CD8-positive, alpha-beta memory T cell (primary cell): ENCODE measurements around the gene ARMS2. TPM values are rescaled to one million over a fixed set of nuclear protein-coding genes. Genes with fewer than 3 reads are reported as not detected.

Experiments
- CTCF ChIA-PET: fragments of 350-600 bp; sonication (Branson Sonifier 250); formaldehyde crosslinking; loops from one replicate; lab custom pipeline; 2021; ENCODE audit warnings: antibody characterized with exemption; lab: Charles Lee
- POLR2A ChIA-PET: fragments of 350-600 bp; sonication (Branson Sonifier 250); formaldehyde crosslinking; loops from one replicate; lab custom pipeline; 2021; ENCODE audit warnings: antibody characterized with exemption; lab: Charles Lee
- DNase-seq, 5 donors: peaks; one replicate each; pipeline versions ENCODE4 v3.0.0 to v3.0.0-alpha.2; 2020 to 2022; ENCODE audit warnings: mixed read lengths in 1 of 5
- H3K27ac ChIP-seq: one replicate; pipeline ENCODE4 v1.7.0; 2013; ENCODE audit warnings: low read depth, mild to moderate bottlenecking, low read length, moderate library complexity
- H3K27me3 ChIP-seq: 2 replicates; pipeline ENCODE4 v1.7.0; 2013; ENCODE audit warnings: low read length, mild to moderate bottlenecking; ENCODE audit not compliant: insufficient read depth, poor library complexity, severe bottlenecking
- H3K36me3 ChIP-seq: 2 replicates; pipeline ENCODE4 v1.7.0; 2013; ENCODE audit warnings: mild to moderate bottlenecking, low read length, moderate library complexity; ENCODE audit not compliant: insufficient read depth
- H3K4me1 ChIP-seq: 2 replicates; pipeline ENCODE4 v1.7.0; 2013; ENCODE audit warnings: mild to moderate bottlenecking, low read length, moderate library complexity; ENCODE audit not compliant: insufficient read depth
- H3K4me3 ChIP-seq: 2 replicates; pipeline ENCODE4 v1.7.0; 2013; ENCODE audit warnings: mild to moderate bottlenecking, low read length
- H3K9me3 ChIP-seq: 2 replicates; pipeline ENCODE4 v1.7.0; 2013; ENCODE audit warnings: mild to moderate bottlenecking, low read length
- H3K27ac Mint-ChIP-seq, 8 donors: one replicate each; pipeline ENCODE4 v1.8.0; 2020 to 2021; ENCODE audit warnings: mixed read lengths in 8 of 8, mild to moderate bottlenecking in 6 of 8, inconsistent platforms in 3 of 8, moderate library complexity in 3 of 8
- H3K27me3 Mint-ChIP-seq, 2 donors: one replicate each; pipeline ENCODE4 v1.8.0; 2020 to 2021; ENCODE audit warnings: mixed read lengths in 2 of 2, mild to moderate bottlenecking in 1 of 2, moderate library complexity in 1 of 2
- H3K36me3 Mint-ChIP-seq, 3 donors: one replicate each; pipeline ENCODE4 v1.8.0; 2020 to 2021; ENCODE audit warnings: mixed read lengths in 3 of 3, inconsistent platforms in 1 of 3, mild to moderate bottlenecking in 1 of 3
- H3K4me1 Mint-ChIP-seq, 3 donors: one replicate each; pipeline ENCODE4 v1.8.0; 2020 to 2021; ENCODE audit warnings: mixed read lengths in 3 of 3, inconsistent platforms in 1 of 3, mild to moderate bottlenecking in 1 of 3
- H3K4me3 Mint-ChIP-seq, 7 donors: one replicate each; pipeline ENCODE4 v1.8.0; 2020 to 2021; ENCODE audit warnings: mixed read lengths in 7 of 7, mild to moderate bottlenecking in 6 of 7, moderate library complexity in 4 of 7, inconsistent platforms in 2 of 7
- H3K9me3 Mint-ChIP-seq, 5 donors: one replicate each; pipeline ENCODE4 v1.8.0; 2020 to 2022; ENCODE audit warnings: mixed read lengths in 5 of 5, mild to moderate bottlenecking in 3 of 5, moderate library complexity in 2 of 5, inconsistent platforms in 1 of 5
- polyA plus RNA-seq: library from polyadenylated mRNA; unstranded; fragments of 300-500 nt; fragmentation: Illumina TruSeq; gene quantifications from one replicate; pipeline ENCODE4 v1.2.3, GENCODE V29; 2021
- total RNA-seq, 2 experiments: library from RNA; stranded (reverse); gene quantifications; one replicate each; pipeline ENCODE4 v1.2.3, GENCODE V29; 2021

ARMS2 gene
- total and polyA plus RNA-seq, 3 experiments from 2014 or later, result not detected

DNA sequence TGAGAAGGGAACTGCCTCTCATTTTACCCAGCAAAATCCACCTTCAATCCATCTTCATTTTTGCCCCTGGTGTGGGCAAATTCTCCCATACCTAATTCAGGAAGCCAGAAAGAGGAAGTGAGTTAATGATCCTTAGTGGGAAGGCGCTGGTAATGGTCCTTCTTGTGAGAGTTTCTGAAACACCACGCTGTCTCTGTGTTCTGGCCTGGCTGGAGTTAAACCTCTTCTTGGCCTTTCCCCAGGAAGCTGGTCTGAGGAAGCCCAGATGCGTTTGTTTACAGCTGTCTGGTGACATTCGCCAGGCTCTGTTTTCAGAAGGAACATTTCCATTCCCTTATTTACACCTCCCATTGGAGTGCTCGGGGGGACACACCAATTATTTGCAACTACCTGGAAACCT is 31.2 kb downstream of the ARMS2 start:
- Mint-ChIP-seq H3K36me3 (peaks cover 0 to 6% (median 0%) of the 10 kb centered on the region in 3 donors), H3K4me1 (peaks cover 4 to 8% (median 6%) of the 10 kb centered on the region in 3 donors), H3K27ac (peak overlapping the region in 1 of 8 donors; percentile 11), H3K27me3 (peaks cover 4 to 10% of the 10 kb centered on the region in 2 donors), H3K9me3 (peaks cover 0 to 4% (median 3%) of the 10 kb centered on the region in 5 donors), H3K4me3 (no peak overlapping the region)
- DNase-seq, result no peak
- POLR2A ChIA-PET, result no interaction called here
- no peak overlapping the region for H3K4me3 ChIP-seq
- CTCF ChIA-PET, result no interaction called here
- H3K4me1 ChIP-seq, result no peaks in the 10 kb centered on the region
- H3K27me3 ChIP-seq, result no peaks in the 10 kb centered on the region
- no peaks in the 10 kb centered on the region for H3K9me3 ChIP-seq
- no peaks in the 10 kb centered on the region for H3K36me3 ChIP-seq
- H3K27ac ChIP-seq, result no peak overlapping the region

DNA sequence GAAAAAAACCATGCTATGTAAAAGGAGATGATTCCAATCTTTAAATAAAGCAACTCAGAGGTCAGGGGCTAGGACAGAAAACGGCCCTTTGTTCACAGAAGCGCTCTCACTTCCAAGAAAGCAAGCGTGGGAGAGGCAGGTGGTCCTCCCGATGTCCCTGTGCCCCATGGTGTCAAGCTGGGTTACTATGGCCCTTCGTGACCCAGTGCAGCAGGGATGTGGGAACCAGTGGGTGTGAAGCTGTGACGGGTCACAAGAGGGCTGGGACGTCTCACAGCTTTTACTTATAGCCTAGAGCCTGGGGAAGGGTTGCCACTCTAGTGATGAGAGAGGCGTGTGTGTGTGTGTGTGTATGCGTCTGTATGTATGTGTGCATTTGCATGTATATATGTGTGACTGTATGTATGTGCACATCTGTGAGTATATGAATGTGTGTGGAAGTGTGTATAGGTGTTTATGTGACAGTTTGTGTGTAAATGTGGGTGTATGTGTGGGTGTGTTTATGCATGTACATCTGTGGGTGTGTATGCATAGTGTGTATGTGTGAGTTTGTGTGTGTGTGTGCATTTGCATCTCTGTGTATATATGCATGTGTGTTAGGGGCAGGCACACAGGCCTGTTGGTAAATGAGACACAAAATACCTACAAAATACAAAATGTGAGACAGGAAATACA is 32.1 kb downstream of the ARMS2 start:
- CTCF ChIA-PET, result interaction anchor here (1.3 kb wide), 1 partner anchor 10 kb away, joined by 4 read pairs; no protein-coding TSS in a partner anchor
- peaks cover 8% of the 10 kb centered on the region for H3K4me1 ChIP-seq

DNA sequence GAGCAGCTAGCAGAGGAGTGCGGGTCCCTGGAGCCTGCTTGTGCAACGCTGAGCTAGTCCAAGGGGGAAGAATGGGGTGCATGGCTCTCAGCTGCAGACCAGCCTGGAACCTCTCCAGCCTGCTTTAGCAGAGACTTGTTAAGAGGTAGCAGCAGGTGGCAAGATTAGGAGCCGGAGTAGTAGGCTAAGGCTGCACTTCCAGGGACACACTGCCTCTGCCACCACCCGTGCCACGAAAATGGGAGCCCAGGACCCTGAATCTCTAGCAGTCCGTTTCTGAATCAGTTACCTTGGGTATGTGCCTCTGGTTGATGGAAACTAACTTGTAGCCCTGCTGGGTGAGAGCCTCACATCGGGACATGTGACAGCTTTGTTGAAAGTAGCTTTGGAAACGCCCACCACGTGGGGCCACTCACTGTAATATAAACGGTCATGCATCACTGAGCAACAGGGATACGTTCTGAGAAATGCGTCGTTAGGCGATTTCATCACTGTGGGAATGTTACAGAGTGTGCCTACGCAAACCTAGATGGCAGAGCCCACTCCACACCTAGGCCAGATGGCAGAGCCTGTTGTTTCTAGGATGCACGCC is 32.8 kb downstream of the ARMS2 start:
- no peak for DNase-seq
- H3K4me1 ChIP-seq, result peaks cover 11% of the 10 kb centered on the region
- CTCF ChIA-PET, result interaction anchor here (1.3 kb wide), 1 partner anchor 9 kb away, joined by 4 read pairs; no protein-coding TSS in a partner anchor
- Mint-ChIP-seq H3K36me3 (no peaks in the 10 kb centered on the region), H3K4me3 (no peak overlapping the region), H3K27me3 (peaks cover 0 to 11% of the 10 kb centered on the region in 2 donors), H3K4me1 (peaks cover 17 to 22% (median 19%) of the 10 kb centered on the region in 3 donors), H3K9me3 (no peaks in the 10 kb centered on the region), H3K27ac (peak overlapping the region in 1 of 8 donors; percentile 30)
- H3K27ac ChIP-seq, result no peak overlapping the region
- POLR2A ChIA-PET, result no interaction called here
- no peaks in the 10 kb centered on the region for H3K27me3 ChIP-seq
- no peaks in the 10 kb centered on the region for H3K36me3 ChIP-seq
- no peaks in the 10 kb centered on the region for H3K9me3 ChIP-seq
- H3K4me3 ChIP-seq, result no peak overlapping the region

More for the DNA sequence above, 32.1 kb downstream of the ARMS2 start:
- no peaks in the 10 kb centered on the region for H3K27me3 ChIP-seq
- H3K27me3 Mint-ChIP-seq, result peaks cover 4 to 11% of the 10 kb centered on the region in 2 donors
- peaks cover 0 to 4% (median 0%) of the 10 kb centered on the region in 3 donors for H3K36me3 Mint-ChIP-seq
- H3K36me3 ChIP-seq, result no peaks in the 10 kb centered on the region
- POLR2A ChIA-PET, result no interaction called here
- peaks cover 0 to 3% (median 0%) of the 10 kb centered on the region in 5 donors for H3K9me3 Mint-ChIP-seq
- no peak overlapping the region for H3K27ac Mint-ChIP-seq
- peaks cover 13 to 16% (median 14%) of the 10 kb centered on the region in 3 donors for H3K4me1 Mint-ChIP-seq
- H3K9me3 ChIP-seq, result no peaks in the 10 kb centered on the region
- no peak for DNase-seq
- no peak overlapping the region for H3K27ac ChIP-seq
- no peak overlapping the region for H3K4me3 Mint-ChIP-seq
- H3K4me3 ChIP-seq, result no peak overlapping the region

DNA sequence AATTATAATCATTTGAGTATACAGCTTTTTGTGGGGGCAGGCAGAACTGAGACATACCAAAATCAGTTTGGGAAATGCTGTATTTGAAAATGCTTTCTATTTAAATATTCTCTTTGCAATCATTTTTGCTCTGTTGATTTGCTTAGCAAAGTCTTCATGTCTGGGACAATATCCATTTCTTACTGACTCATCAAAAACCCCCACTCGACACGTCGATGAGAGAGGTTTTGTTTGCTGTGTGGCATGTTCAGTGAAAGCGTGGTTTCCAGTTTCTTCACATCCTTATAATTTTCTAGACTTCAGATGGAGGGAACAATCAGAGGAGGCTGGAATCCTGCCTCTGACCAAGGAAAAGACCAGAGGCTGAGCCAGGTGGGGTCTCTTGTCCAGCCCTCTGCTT is 35.8 kb downstream of the ARMS2 start:
- Mint-ChIP-seq H3K36me3 (no peaks in the 10 kb centered on the region), H3K9me3 (no peaks in the 10 kb centered on the region), H3K4me1 (peaks cover 17 to 22% (median 19%) of the 10 kb centered on the region in 3 donors), H3K4me3 (no peak overlapping the region), H3K27me3 (peaks cover 5 to 10% of the 10 kb centered on the region in 2 donors), H3K27ac (no peak overlapping the region)
- H3K27me3 ChIP-seq, result no peaks in the 10 kb centered on the region
- no peaks in the 10 kb centered on the region for H3K36me3 ChIP-seq
- ChIA-PET POLR2A (no interaction called here), CTCF (interaction anchor here (1.1 kb wide), 1 partner anchor 75 kb away, joined by 3 read pairs; no protein-coding TSS in a partner anchor)
- no peak overlapping the region for H3K4me3 ChIP-seq
- H3K27ac ChIP-seq, result no peak overlapping the region
- peaks cover 11% of the 10 kb centered on the region for H3K4me1 ChIP-seq
- no peak for DNase-seq
- no peaks in the 10 kb centered on the region for H3K9me3 ChIP-seq

DNA sequence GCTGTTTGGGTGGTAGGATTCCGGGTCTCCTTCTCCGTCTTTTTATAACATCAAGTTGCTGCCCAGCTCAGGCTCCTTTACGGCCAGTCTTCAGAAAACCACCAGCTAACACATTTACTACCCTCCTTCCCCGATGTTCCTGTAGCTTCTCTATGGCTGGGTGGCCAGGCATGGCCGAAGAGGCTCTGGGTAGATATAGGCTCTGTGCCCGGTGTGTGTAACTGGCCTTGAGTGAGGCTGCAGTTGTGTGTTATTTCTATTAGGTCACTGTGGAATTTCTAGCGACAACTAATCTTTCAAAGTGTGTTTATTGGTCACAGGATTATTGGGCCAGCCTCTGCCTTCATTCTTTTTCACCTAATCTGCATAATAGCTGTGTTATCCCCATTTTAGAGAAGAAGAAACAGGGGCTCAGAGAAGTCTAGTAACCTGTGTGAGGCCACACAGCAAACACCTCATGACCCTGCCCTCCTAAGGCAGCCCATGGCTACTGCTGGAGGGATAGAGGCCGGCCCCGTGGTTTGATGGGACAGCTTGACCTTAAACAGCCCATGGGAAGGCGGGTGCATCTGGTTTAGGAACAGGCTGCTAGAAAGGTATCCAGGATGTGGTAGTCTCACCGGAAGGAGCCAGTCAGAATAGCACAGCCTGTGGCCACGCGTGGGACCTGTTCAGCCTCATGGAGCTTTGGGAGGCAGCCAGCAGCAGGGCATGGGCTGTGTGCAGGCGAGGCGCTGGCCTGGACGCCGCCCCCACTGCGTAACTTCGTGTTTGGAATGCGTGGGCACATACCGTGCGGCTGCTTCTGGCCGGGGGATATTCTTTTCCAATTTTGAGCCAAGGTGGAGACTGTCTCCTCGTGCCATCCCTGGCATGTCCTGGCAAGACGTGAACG is 36.6 kb downstream of the ARMS2 start:
- POLR2A ChIA-PET, result no interaction called here
- Mint-ChIP-seq H3K4me3 (peak overlapping the region in 6 of 7 donors; percentile 16 to 74 (median 44)), H3K9me3 (no peaks in the 10 kb centered on the region), H3K27me3 (peaks cover 6 to 8% of the 10 kb centered on the region in 2 donors), H3K36me3 (no peaks in the 10 kb centered on the region), H3K27ac (peak overlapping the region in 2 of 8 donors; percentile 71 to 90), H3K4me1 (peaks cover 21 to 27% (median 27%) of the 10 kb centered on the region in 3 donors)
- DNase-seq, result peak in 4 of 5 donors; percentile 13 to 57 (median 18)
- Histone ChIP-seq H3K27ac (no peak overlapping the region), H3K9me3 (no peaks in the 10 kb centered on the region), H3K36me3 (no peaks in the 10 kb centered on the region), H3K4me3 (no peak overlapping the region), H3K27me3 (no peaks in the 10 kb centered on the region), H3K4me1 (peaks cover 16% of the 10 kb centered on the region)
- CTCF ChIA-PET, result interaction anchor here (1.1 to 1.3 kb wide), 3 partner anchors 75 to 222 kb away, joined by 3 read pairs; no protein-coding TSS in a partner anchor

DNA sequence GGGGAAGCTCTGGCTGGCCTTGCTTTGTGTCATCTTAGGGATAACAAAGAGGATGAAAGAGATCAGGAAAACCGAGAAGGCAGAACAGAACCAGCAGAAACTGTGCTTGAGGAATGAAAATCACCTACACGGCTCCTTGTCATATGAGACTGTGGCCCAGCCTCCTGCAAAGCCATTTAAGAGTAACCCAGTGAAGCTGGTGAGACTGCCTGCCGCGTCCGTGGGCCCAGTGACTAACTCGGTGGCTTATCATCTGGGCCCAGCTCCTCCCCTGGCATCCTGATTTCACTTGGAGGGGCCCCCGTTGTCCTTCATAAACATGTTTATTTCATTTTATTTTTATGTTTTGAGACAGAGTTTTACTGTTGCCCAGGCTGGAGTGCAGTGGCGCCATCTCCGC is 37.6 kb downstream of the ARMS2 start:
- H3K4me1 ChIP-seq, result peaks cover 23% of the 10 kb centered on the region
- ChIA-PET POLR2A (no interaction called here), CTCF (interaction anchor here (0.7 to 1.3 kb wide), 2 partner anchors 73 to 193 kb away, joined by 3 read pairs; no protein-coding TSS in a partner anchor)
- Mint-ChIP-seq H3K4me3 (peak overlapping the region in 2 of 7 donors; percentile 39 to 41), H3K27me3 (peaks cover 5 to 6% of the 10 kb centered on the region in 2 donors), H3K36me3 (no peaks in the 10 kb centered on the region), H3K27ac (no peak overlapping the region), H3K9me3 (no peaks in the 10 kb centered on the region), H3K4me1 (peaks cover 28 to 37% (median 36%) of the 10 kb centered on the region in 3 donors)
- no peaks in the 10 kb centered on the region for H3K36me3 ChIP-seq
- no peak for DNase-seq
- H3K4me3 ChIP-seq, result no peak overlapping the region
- H3K27me3 ChIP-seq, result no peaks in the 10 kb centered on the region
- no peaks in the 10 kb centered on the region for H3K9me3 ChIP-seq
- no peak overlapping the region for H3K27ac ChIP-seq

DNA sequence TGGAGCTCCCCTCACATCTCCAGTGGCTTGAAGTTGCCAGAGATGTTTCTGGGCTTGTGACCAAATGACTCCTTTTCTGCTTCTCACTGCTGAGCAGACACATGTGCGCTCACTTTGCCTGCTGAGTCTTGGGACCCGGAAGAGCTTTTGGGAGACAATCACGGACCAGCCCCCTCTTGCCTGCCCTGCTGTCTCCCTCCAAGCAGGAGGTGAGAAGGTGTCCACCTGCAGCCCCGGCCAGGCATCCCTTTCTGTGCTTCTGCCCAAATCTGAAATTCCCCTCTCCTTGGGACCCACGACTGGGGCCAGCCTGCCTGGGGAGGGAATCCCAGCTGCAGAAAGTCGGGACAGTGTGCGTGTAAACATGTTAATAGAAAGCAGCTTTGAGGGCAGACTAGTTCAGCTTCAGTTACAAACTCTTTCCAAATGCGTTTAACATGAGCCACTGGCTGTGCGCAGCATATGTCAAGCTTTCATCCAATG is 38.6 kb downstream of the ARMS2 start:
- no peaks in the 10 kb centered on the region for H3K36me3 ChIP-seq
- H3K27ac ChIP-seq, result no peak overlapping the region
- no peaks in the 10 kb centered on the region for H3K27me3 ChIP-seq
- ChIA-PET POLR2A (no interaction called here), CTCF (interaction anchor here (0.6 to 1.3 kb wide), 2 partner anchors 11 to 73 kb away, joined by 3 to 5 read pairs; no protein-coding TSS in a partner anchor)
- H3K9me3 Mint-ChIP-seq, result no peaks in the 10 kb centered on the region
- peak overlapping the region in 1 of 7 donors; percentile 4 for H3K4me3 Mint-ChIP-seq
- H3K4me3 ChIP-seq, result no peak overlapping the region
- peaks cover 27 to 38% (median 36%) of the 10 kb centered on the region in 3 donors for H3K4me1 Mint-ChIP-seq
- H3K36me3 Mint-ChIP-seq, result no peaks in the 10 kb centered on the region
- no peak overlapping the region for H3K27ac Mint-ChIP-seq
- peaks cover 5 to 6% of the 10 kb centered on the region in 2 donors for H3K27me3 Mint-ChIP-seq
- H3K4me1 ChIP-seq, result peaks cover 23% of the 10 kb centered on the region
- no peak for DNase-seq
- H3K9me3 ChIP-seq, result no peaks in the 10 kb centered on the region
